ENCODE data around the gene ZFP62.

- TF ChIP-seq, protein P1, sequence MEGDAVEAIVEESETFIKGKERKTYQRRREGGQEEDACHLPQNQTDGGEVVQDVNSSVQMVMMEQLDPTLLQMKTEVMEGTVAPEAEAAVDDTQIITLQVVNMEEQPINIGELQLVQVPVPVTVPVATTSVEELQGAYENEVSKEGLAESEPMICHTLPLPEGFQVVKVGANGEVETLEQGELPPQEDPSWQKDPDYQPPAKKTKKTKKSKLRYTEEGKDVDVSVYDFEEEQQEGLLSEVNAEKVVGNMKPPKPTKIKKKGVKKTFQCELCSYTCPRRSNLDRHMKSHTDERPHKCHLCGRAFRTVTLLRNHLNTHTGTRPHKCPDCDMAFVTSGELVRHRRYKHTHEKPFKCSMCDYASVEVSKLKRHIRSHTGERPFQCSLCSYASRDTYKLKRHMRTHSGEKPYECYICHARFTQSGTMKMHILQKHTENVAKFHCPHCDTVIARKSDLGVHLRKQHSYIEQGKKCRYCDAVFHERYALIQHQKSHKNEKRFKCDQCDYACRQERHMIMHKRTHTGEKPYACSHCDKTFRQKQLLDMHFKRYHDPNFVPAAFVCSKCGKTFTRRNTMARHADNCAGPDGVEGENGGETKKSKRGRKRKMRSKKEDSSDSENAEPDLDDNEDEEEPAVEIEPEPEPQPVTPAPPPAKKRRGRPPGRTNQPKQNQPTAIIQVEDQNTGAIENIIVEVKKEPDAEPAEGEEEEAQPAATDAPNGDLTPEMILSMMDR (IDR thresholded peaks at IDR 0.05; ENCODE audit: insufficient read depth, low read depth, low read length), result no peak
- no peak for TF ChIP-seq EZH2 (IDR thresholded peaks at IDR 0.05; ENCODE audit: insufficient read depth, low read length)
Observed at GRCh38 chr5:180825768-180826525, 35.1 kb downstream of the ZFP62 start.

Measured in astrocyte (in vitro differentiated cells and primary cell).